K562 (cell line): ENCODE measurements around the gene ZNF768. TPM values are rescaled to one million over a fixed set of nuclear protein-coding genes. Genes with fewer than 3 reads are reported as not detected.
A peak's percentile ranks its signal among the peaks of the same experiment; 100 is the strongest.

Experiments
- CBX8 ChIP-seq: fragments of 200-600 bp; sonication (generic); IDR thresholded peaks from 2 replicates; pipeline ENCODE4 v1.6.1; 2012; ENCODE audit warnings: borderline replicate concordance, mixed run types, low read depth, mild to moderate bottlenecking, moderate library complexity, mixed read lengths, low read length, control low read depth, inconsistent platforms; ENCODE audit not compliant: poor library complexity, severe bottlenecking; ENCODE audit errors: extremely low read depth
- FOSL1 ChIP-seq: fragments of 200-800 bp; sonication (Bioruptor generic); conservative IDR thresholded peaks from 2 replicates; pipeline ENCODE4 v1.6.1; 2016; ENCODE audit warnings: missing genetic modification characterization, missing compliant biosample characterization
- GTF2B ChIP-seq: IDR thresholded peaks from 2 replicates; pipeline ENCODE4 v1.6.1; 2011; ENCODE audit not compliant: insufficient read length; ENCODE audit errors: extremely low read depth
- KLF6 ChIP-seq: fragments of 250-450 bp; sonication (Bioruptor Pico); IDR thresholded peaks from 2 replicates; pipeline ENCODE4 v1.4.0; 2020; ENCODE audit warnings: mild to moderate bottlenecking, moderate library complexity, borderline replicate concordance
- MAFK ChIP-seq: IDR thresholded peaks from 2 replicates; pipeline ENCODE4 v1.6.1; 2011; ENCODE audit warnings: low read length, improper control_type of control experiment
- NFE2L1 ChIP-seq: fragments of 450-650 bp; IDR thresholded peaks from 2 replicates; pipeline ENCODE4 v1.6.1; 2016; ENCODE audit warnings: missing genetic modification characterization, low read depth, mild to moderate bottlenecking, missing compliant biosample characterization, moderate library complexity, borderline replicate concordance
- POLR2B ChIP-seq: fragments of 450-650 bp; IDR thresholded peaks from 2 replicates; pipeline ENCODE4 v1.6.1; 2018; ENCODE audit warnings: low read depth; ENCODE audit not compliant: partially characterized antibody
- PYGO2 ChIP-seq: fragments of 450-650 bp; IDR thresholded peaks from 2 replicates; pipeline ENCODE4 v1.6.1; 2016; ENCODE audit warnings: mild to moderate bottlenecking, missing genetic modification characterization, moderate library complexity, missing compliant biosample characterization
- RBM17 ChIP-seq: fragments of 200-400 bp; formaldehyde crosslinking; IDR thresholded peaks from 2 replicates; pipeline ENCODE4 v1.6.1; 2017; ENCODE audit warnings: low read depth, mild to moderate bottlenecking, low read length, borderline replicate concordance
- RFX5 ChIP-seq: IDR thresholded peaks from 2 replicates; pipeline ENCODE4 v1.6.1; 2011; ENCODE audit warnings: low read depth, mild to moderate bottlenecking, improper control_type of control experiment, low read length
- SIRT6 ChIP-seq: IDR thresholded peaks from one replicate; pipeline ENCODE4 v1.6.1; 2012; ENCODE audit warnings: low read depth, mild to moderate bottlenecking, control low read depth, inconsistent platforms, low read length, moderate library complexity
- TBP ChIP-seq: optimal IDR thresholded peaks from 2 replicates; pipeline ENCODE3; 2011; ENCODE audit warnings: low read depth, low read length, improper control_type of control experiment
- TCFL5 ChIP-seq: fragments of 250-450 bp; sonication (Bioruptor Pico); conservative IDR thresholded peaks from 2 replicates; pipeline ENCODE4 v1.6.1; 2021; ENCODE audit warnings: mild to moderate bottlenecking, moderate library complexity, matching md5 sums
- ZBTB2 ChIP-seq: fragments of 450-650 bp; IDR thresholded peaks from 2 replicates; pipeline ENCODE4 v1.6.1; 2016; ENCODE audit warnings: antibody characterized with exemption
- ZKSCAN3 ChIP-seq: fragments of 250-450 bp; sonication (Bioruptor Pico); IDR thresholded peaks from 2 replicates; pipeline ENCODE4 v1.4.0; 2020
- ZNF143 ChIP-seq: sonication (generic); formaldehyde crosslinking; IDR thresholded peaks from 2 replicates; pipeline ENCODE4 v1.9.0; 2022; ENCODE audit warnings: mild to moderate bottlenecking, missing genetic modification reagents
- ZSCAN32 ChIP-seq: fragments of 450-650 bp; formaldehyde crosslinking; IDR thresholded peaks from 2 replicates; pipeline ENCODE4 v1.4.0; 2020; ENCODE audit warnings: mild to moderate bottlenecking, moderate library complexity
- polyA plus RNA-seq, 8 experiments: library from polyadenylated mRNA; depleted of rRNA in 4 of 8; stranded (reverse) in 5 of 8; unstranded in 3 of 8; fragments of >200 nt; fragmentation: Nextera tagmentation in 2 of 8; fragmentation: Illumina TruSeq in 1 of 8; extraction: Ambion mirVana in 2 of 8; extraction: Trizol in 1 of 8; gene quantifications; 2 replicates each; pipeline versions ENCODE4 v1.2.1 to v1.2.3, GENCODE V29; 2011 to 2014; ENCODE audit warnings: inconsistent platforms in 1 of 8, missing spikeins in 1 of 8
- total RNA-seq, 7 experiments: library from RNA; depleted of rRNA in 6 of 7; stranded (reverse); fragments of >200 nt in 6 of 7; fragmentation: Illumina TruSeq in 2 of 7; extraction: Trizol in 2 of 7; gene quantifications; 2 replicates each; pipeline versions ENCODE4 v1.2.1 to v1.2.3, GENCODE V29; 2011 to 2021; ENCODE audit warnings: low replicate concordance in 1 of 7
- TF ChIP-seq, protein P1 (sequence below), 2 experiments: fragments of 450-650 bp; IDR thresholded peaks; 2 replicates each; pipeline ENCODE4 v1.6.1; 2016; ENCODE audit warnings: mild to moderate bottlenecking in 2 of 2, borderline replicate concordance in 1 of 2, low read depth in 1 of 2, moderate library complexity in 1 of 2

The ZNF768 gene
- total and polyA plus RNA-seq, 9 of the 15 experiments (the other 6 are each of a cell fraction or from before 2014, with no cell fraction given), result 0.13 to 50.7 (median 26.9) TPM

GRCh38 chr16:30558789-30559377 lies 32.5 kb upstream of the ZNF768 start (continued):
- TF ChIP-seq GTF2B (no peak), ZNF143 (CRISPR knock-in tag) (0 out of 2 replicates have a peak, but pooled peaks have one; percentile 39), FOSL1 (tag) (no peak), RFX5 (no peak), TCFL5 (CRISPR knock-in tag) (0 out of 2 replicates have a peak, but pooled peaks have one; percentile 29), PYGO2 (tag) (peak; percentile 62; the same call in 1 of the 2 replicates), CBX8 (no peak), SIRT6 (no peak), ZSCAN32 (CRISPR knock-in tag) (no peak), NFE2L1 (tag) (no peak), TBP (no peak), POLR2B (no peak), RBM17 (no peak), ZKSCAN3 (CRISPR knock-in tag) (no peak), KLF6 (CRISPR knock-in tag) (no peak), MAFK (no peak), ZBTB2 (no peak)
- TF ChIP-seq, protein P1, sequence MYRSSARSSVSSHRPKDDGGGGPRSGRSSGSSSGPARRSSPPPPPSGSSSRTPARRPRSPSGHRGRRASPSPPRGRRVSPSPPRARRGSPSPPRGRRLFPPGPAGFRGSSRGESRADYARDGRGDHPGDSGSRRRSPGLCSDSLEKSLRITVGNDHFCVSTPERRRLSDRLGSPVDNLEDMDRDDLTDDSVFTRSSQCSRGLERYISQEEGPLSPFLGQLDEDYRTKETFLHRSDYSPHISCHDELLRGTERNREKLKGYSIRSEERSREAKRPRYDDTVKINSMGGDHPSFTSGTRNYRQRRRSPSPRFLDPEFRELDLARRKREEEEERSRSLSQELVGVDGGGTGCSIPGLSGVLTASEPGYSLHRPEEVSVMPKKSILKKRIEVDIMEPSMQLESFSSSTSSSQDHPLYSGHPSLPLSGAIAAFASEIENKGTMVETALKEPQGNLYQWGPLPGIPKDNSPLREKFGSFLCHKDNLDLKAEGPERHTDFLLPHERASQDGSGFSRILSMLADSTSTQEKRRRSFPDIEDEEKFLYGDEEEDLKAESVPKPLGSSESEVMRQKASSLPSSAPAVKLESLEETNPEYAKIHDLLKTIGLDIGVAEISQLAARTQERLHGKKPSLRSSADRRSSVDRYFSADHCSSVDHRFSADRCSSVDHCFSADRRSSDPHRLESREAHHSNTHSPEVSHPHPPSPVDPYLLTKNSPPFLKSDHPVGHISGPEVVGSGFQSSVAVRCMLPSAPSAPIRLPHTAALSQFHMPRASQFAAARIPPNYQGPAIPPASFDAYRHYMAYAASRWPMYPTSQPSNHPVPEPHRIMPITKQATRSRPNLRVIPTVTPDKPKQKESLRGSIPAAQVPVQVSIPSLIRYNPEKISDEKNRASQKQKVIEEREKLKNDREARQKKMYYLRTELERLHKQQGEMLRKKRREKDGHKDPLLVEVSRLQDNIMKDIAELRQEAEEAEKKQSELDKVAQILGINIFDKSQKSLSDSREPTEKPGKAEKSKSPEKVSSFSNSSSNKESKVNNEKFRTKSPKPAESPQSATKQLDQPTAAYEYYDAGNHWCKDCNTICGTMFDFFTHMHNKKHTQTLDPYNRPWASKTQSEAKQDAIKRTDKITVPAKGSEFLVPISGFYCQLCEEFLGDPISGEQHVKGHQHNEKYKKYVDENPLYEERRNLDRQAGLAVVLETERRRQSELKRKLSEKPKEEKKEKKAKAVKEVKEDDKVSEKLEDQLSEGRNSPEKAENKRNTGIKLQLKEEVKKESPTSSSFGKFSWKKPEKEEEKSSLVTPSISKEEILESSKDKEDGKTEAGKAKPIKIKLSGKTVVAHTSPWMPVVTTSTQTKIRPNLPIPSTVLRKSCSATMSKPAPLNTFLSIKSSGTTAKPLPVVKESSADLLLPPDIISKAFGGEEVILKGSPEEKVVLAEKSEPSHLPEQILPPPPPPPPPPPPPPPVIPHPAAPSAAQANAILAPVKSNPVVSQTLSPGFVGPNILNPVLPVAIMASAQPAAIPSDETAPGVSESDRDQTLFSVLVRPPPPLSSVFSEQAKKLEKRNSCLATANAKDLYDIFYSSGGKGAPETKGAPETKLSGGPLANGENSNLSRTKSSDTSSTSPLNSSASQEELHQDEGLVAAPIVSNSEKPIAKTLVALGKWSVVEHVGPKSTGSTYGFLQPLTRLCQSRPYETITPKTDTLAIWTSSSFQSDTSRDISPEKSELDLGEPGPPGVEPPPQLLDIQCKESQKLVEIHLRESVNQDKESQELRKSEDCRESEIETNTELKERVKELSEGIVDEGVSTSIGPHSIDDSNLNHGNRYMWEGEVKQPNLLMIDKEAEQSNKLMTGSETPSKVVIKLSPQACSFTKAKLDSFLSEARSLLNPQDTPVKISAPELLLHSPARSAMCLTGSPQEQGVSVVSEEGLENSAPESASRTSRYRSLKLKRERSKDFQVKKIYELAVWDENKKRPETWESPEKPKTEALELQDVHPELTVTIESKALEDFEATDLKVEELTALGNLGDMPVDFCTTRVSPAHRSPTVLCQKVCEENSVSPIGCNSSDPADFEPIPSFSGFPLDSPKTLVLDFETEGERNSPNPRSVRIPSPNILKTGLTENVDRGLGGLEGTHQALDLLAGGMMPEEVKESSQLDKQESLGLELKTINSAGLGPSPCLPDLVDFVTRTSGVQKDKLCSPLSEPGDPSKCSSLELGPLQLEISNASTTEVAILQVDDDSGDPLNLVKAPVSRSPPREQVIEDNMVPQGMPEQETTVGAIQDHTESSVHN (IDR thresholded peaks at IDR 0.05; ENCODE audit: borderline replicate concordance in 1 of 2, low read depth in 1 of 2), result no peak
